GM12892 (cell line): ENCODE data around the gene SLC39A11.
A peak's percentile ranks its signal among the peaks of the same experiment; 100 is the strongest.

Source experiments
- DNase-seq: peaks from one replicate; pipeline ENCODE4 v3.0.0; 2011; ENCODE audit not compliant: insufficient read length
- FAIRE-seq: peaks from 2 replicates; lab custom pipeline; 2011; peaks lifted over from hg19 to GRCh38; lab: Jason Lieb, UNC
- POLR2A ChIP-seq: IDR thresholded peaks from 2 replicates; pipeline ENCODE4 v1.6.1; 2011; ENCODE audit warnings: low read depth, low read length, control low read depth
- POLR2AphosphoS5 ChIP-seq: IDR thresholded peaks from 2 replicates; pipeline ENCODE4 v1.6.1; 2011; ENCODE audit warnings: low read depth, low read length, control low read depth
- TAF1 ChIP-seq: IDR thresholded peaks from 2 replicates; pipeline ENCODE4 v1.6.1; 2011; ENCODE audit warnings: low read depth, mild to moderate bottlenecking, control low read depth, low read length, borderline replicate concordance

SLC39A11 gene

GRCh38 chr17:72978593-72979218, 113.8 kb downstream of the SLC39A11 start:
- DNase-seq (no peak), FAIRE-seq (no peak)
- TF ChIP-seq POLR2A (no peak), TAF1 (no peak), POLR2AphosphoS5 (no peak)

- no peak for FAIRE-seq
- no peak for DNase-seq
- TF ChIP-seq POLR2A: no peak
- TF ChIP-seq POLR2AphosphoS5: no peak
- TF ChIP-seq TAF1: no peak
Measured at GRCh38 chr17:72977771-72978417, 114.6 kb downstream of the SLC39A11 start.

GRCh38 chr17:72976971-72977770, 115.3 kb downstream of the SLC39A11 start:
- no peak for TF ChIP-seq POLR2AphosphoS5
- no peak for TF ChIP-seq POLR2A
- TF ChIP-seq TAF1: no peak
- FAIRE-seq (no peak), DNase-seq (peak; percentile 27)

- DNase-seq (no peak), FAIRE-seq (no peak)
- no peak for TF ChIP-seq POLR2A
- TF ChIP-seq TAF1: no peak
- no peak for TF ChIP-seq POLR2AphosphoS5
Measured at GRCh38 chr17:72975509-72975908, 117.0 kb downstream of the SLC39A11 start.

DNA sequence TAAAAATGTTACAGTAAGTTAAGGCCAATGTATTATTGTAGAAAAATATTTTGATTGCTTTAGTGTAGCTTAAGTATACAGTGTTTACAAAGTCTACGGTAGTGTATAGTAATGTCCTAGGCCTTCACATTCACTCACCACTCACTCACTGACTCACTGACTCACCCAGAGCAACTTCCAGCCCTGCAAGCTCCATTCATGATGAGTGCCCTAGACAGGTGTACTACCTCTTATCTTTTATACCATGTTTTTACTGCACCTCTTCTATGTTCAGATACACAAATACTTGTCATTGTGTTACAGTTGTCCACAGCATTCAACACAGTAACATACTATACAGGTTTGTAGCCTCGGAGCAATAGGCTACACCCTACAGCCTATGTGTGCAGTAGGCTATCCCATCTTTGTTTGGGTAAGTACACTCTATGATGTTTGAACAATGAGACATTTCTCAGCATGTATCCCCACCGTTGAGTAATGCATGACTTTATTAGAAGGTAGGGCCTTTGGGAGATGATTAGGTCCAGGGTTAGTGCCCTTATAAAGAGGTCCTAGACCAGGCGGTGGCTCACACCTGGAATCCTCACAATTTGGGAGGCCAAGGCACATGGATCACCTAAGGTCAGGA, 117.8 kb downstream of the SLC39A11 start:
- TF ChIP-seq POLR2A: no peak
- no peak for TF ChIP-seq POLR2AphosphoS5
- TF ChIP-seq TAF1: no peak
- no peak for DNase-seq
- FAIRE-seq: no peak

- TF ChIP-seq POLR2AphosphoS5: no peak
- no peak for TF ChIP-seq TAF1
- TF ChIP-seq POLR2A: no peak
- DNase-seq (no peak), FAIRE-seq (no peak)
Measured at GRCh38 chr17:72972263-72972951, 120.1 kb downstream of the SLC39A11 start.

DNA sequence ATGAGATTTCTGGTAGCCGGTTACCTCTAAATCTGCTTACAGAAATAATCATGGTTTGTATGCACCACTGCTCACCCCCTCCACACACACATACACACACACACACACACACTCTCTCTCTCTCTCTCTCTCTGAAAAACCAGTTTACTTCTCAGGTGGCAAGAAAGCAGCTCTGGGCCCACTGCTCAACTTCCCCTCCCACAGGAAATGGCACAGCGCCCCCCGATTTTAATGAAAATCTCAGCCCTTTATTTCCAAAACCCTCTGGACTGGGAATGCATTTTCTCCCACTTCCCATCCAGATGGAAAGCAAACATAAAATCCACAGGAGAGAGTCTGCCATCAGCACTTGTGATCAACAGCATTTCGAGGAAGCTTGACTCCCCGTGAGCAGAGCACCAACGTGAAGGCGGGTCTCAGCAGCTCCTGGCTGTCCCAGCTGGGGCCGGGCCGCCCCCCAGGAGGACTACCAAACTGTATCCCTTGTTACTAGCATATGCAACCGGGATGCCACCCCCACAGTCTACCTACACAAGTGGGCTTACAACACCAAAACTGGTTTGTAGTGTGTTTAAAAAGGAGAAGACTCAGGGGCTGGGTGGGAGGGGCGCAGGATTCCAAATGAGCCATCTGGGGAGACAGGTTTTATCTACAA, 121.1 kb downstream of the SLC39A11 start:
- TF ChIP-seq POLR2A (no peak), POLR2AphosphoS5 (no peak), TAF1 (no peak)
- FAIRE-seq (peak; percentile 79), DNase-seq (no peak)

- TF ChIP-seq TAF1: no peak
- no peak for TF ChIP-seq POLR2A
- TF ChIP-seq POLR2AphosphoS5: no peak
- FAIRE-seq (no peak), DNase-seq (no peak)
Measured at GRCh38 chr17:72970797-72971196, 121.7 kb downstream of the SLC39A11 start.

GRCh38 chr17:72970246-72970645, 122.2 kb downstream of the SLC39A11 start:
- TF ChIP-seq POLR2A (no peak), TAF1 (no peak), POLR2AphosphoS5 (no peak)
- DNase-seq (no peak), FAIRE-seq (no peak)

DNA sequence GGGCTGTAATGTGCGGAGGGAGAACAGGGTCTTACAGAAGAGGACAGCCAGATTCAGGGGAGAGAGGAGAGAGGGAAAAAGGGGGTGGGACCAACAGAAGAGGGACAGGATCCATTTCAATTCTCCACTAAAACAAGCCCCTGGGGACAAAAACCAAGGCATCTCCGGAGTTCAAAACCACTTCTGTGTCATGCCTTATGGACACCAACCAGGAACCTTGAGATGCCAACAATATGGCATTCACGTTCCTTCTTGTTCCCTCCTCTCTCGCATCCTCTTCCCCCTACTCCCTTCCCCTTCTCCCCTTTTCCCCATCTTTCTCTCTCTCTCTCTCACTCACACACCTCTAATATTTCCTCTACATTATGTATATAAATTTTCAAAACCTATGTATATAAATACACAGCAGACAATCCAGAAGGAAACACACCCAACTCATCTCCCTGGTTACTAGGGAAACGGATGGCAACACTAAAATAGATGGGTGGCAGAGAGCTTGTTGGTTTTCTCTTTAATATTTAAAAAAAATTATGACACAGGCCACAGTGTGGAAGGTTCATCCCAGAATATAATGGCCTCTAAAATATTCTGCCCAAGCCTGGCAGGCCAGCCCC, 123.1 kb downstream of the SLC39A11 start:
- TF ChIP-seq POLR2AphosphoS5 (no peak), POLR2A (no peak)
- FAIRE-seq (no peak), DNase-seq (no peak)

GRCh38 chr17:72968798-72969197, 123.7 kb downstream of the SLC39A11 start:
- FAIRE-seq (no peak), DNase-seq (no peak)
- TF ChIP-seq POLR2A (no peak), TAF1 (no peak), POLR2AphosphoS5 (no peak)
